Stimulated activated naive CD8-positive, alpha-beta T cell treated with anti-CD3 and anti-CD28 coated beads, Interleukin-15, amount 100 ng/mL, for 72 hours (primary cell): Measurements from ENCODE around the gene HSPB2.
A peak's percentile ranks its signal among the peaks of the same experiment; 100 is the strongest.

ENCODE experiments used
- ATAC-seq: fragments of 150-1000 bp; cut with Tn5 transposase; 2 replicates; pipeline ENCODE4 v1.10.0; 2021; ENCODE audit warnings: mild to moderate bottlenecking, moderate library complexity
- DNase-seq, 2 donors: peaks; one replicate each; pipeline ENCODE4 v3.0.0; 2021 to 2022
- H3K27ac Mint-ChIP-seq, 2 donors: one replicate each; pipeline ENCODE4 v1.8.0; 2022; ENCODE audit warnings: mild to moderate bottlenecking in 2 of 2, mixed read lengths in 2 of 2, moderate library complexity in 2 of 2
- H3K27me3 Mint-ChIP-seq: one replicate; pipeline ENCODE4 v1.8.0; 2022; ENCODE audit warnings: mixed read lengths
- H3K4me1 Mint-ChIP-seq: one replicate; pipeline ENCODE4 v1.8.0; 2022; ENCODE audit warnings: mild to moderate bottlenecking, mixed read lengths
- H3K4me3 Mint-ChIP-seq, 2 donors: one replicate each; pipeline ENCODE4 v1.8.0; 2022; ENCODE audit warnings: mild to moderate bottlenecking in 2 of 2, mixed read lengths in 2 of 2, moderate library complexity in 1 of 2
- H3K9me3 Mint-ChIP-seq, 2 donors: one replicate each; pipeline ENCODE4 v1.8.0; 2022; ENCODE audit warnings: mixed read lengths in 2 of 2

The HSPB2 gene

GRCh38 chr11:111944139-111944538, 31.6 kb downstream of the HSPB2 start:
- peaks cover 23% of the 10 kb centered on the region for H3K4me1 Mint-ChIP-seq
- H3K9me3 Mint-ChIP-seq, result no peaks in the 10 kb centered on the region
- ATAC-seq, result no peak
- no peak for DNase-seq
- H3K4me3 Mint-ChIP-seq, result peak overlapping the region in 1 of 2 donors; percentile 18
- no peaks in the 10 kb centered on the region for H3K27me3 Mint-ChIP-seq
- peak overlapping the region; percentile 21 to 92 for H3K27ac Mint-ChIP-seq

DNA sequence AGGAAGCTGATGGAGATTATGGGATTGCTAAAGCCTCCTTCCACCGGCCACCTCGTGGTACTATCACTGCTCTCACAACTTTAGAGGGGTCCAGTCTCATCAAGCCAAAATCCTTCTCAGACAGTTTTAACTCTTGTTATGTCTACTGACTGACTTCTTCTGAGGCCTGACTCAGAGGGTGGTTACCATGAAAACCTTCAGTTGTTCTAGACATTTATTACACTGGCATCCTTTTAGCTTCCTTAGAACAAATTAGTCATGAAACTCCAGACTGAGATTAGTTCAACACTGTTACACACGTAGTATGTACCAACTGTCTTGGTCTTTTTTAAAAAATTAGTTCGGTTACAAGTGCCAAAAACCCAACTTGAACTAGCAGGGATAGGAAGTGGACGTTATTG, 32.1 kb downstream of the HSPB2 start:
- H3K4me1 Mint-ChIP-seq, result peaks cover 24% of the 10 kb centered on the region
- H3K27ac Mint-ChIP-seq, result peak overlapping the region; percentile 49 to 92
- H3K9me3 Mint-ChIP-seq, result no peaks in the 10 kb centered on the region
- DNase-seq (no peak), ATAC-seq (peak; percentile 85)
- no peak overlapping the region for H3K4me3 Mint-ChIP-seq
- H3K27me3 Mint-ChIP-seq, result no peaks in the 10 kb centered on the region

GRCh38 chr11:111945198-111945597, 32.7 kb downstream of the HSPB2 start:
- Mint-ChIP-seq H3K9me3 (no peaks in the 10 kb centered on the region), H3K4me3 (no peak overlapping the region), H3K27me3 (no peaks in the 10 kb centered on the region), H3K27ac (peak overlapping the region; percentile 49 to 92), H3K4me1 (peaks cover 28% of the 10 kb centered on the region)
- no peak for DNase-seq
- no peak for ATAC-seq

DNA sequence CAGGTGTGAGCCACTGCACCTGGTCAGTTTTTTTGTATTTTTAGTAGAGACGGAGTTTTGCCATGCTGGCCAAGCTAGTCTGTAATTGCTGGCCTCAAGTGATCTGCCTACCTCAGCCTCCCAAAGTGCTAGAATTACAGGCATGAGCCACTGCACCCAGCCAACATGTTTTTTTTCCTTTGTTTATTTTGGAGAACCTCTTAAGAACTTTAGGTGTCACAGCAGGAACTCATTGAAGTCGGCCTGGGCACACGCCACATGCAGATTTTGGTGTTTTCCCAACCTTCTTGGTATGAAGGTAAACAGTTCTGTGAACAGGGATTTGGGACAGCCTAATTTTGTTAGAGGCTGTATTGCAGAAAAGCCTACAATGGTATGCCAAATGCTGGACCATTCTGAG, 34.0 kb downstream of the HSPB2 start:
- Mint-ChIP-seq H3K4me1 (peaks cover 28% of the 10 kb centered on the region), H3K4me3 (no peak overlapping the region), H3K27me3 (no peaks in the 10 kb centered on the region), H3K9me3 (no peaks in the 10 kb centered on the region), H3K27ac (no peak overlapping the region)
- DNase-seq, result no peak
- no peak for ATAC-seq

DNA sequence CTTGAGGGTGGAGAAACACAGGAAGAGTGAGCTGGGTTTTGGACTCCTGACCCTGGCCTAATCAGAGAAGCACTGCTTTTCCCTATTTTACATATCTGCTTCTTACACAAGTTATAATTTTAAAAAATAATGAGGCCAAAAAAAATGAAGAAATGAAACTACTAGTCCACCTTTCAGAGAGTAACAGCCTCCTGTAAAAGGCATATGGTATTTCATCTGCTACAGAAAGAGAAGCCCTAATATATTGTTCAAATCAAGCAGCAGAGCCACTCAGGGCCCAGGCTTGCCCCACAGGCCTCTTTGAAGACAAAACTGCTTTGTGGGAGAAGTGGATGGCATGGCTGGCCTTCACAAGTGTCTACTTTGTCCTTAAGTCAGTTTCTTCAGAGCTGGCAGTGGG, 34.6 kb downstream of the HSPB2 start:
- Mint-ChIP-seq H3K27ac (no peak overlapping the region), H3K4me3 (no peak overlapping the region), H3K4me1 (peaks cover 28% of the 10 kb centered on the region)

DNA sequence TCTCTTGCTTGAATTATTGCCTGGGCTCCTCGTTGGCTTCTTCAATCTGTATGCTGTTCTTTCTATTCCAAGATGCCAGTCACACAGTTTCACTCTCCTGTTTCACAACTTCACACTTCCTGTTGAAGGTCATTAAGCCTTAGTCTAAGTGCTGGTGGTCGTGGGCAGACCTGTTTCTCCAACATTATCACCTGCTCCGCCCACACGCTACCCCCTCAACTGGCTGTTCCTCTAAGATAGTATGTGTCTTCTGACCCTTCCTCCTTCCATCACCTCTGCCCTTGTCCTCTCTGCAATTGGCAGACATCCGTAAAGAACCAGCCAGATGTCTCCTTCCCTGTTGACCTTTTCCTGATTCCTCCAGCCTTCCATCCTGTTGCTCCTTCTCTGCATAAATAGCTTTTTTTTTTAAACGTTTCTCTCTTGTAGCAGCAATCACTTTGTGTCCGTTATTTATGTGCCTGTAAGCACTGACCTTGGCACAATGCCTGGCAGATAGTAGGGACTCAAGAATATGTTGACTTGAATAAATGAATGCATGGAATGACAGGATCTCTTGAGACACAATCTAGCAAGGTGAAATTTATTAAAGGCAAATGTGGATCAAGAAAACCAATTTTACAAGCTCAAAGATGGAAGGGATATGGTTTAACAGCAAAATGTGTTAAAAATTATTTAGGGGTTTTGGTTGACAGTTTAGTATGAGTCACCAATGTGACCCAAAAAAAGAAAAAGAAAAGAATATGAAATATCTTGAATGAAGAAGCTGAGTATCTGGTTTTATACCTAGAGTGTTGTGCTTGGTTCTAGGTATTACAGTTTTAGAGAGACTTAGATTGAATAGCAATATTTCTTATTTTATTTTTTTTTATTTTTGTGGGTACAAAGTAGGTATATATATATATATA, 37.2 kb downstream of the HSPB2 start:
- H3K27ac Mint-ChIP-seq, result no peak overlapping the region
- H3K9me3 Mint-ChIP-seq, result no peaks in the 10 kb centered on the region

More for the DNA sequence above, 34.6 kb downstream of the HSPB2 start:
- DNase-seq, result no peak
- no peaks in the 10 kb centered on the region for H3K27me3 Mint-ChIP-seq
- no peaks in the 10 kb centered on the region for H3K9me3 Mint-ChIP-seq
- ATAC-seq, result no peak

DNA sequence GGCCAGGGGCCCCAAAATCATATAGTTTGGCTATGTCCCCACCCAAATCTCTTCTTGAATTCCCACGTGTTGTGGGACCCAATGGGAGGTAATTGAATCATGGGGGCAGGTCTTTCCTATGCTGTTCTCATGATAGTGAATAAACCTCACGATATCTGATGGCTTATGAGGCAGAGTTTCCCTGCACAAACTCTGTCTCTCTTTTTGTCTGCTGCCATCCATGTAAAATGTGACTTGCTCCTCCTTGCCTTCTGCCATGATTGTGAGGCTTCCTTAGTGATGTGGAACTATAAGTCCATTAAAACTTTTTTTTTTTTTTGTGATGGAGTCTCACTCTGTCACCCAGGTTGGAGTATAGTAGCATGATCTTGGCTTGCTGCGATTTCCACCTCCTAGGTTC, 39.0 kb downstream of the HSPB2 start:
- no peak for DNase-seq
- H3K27ac Mint-ChIP-seq, result no peak overlapping the region
- H3K27me3 Mint-ChIP-seq, result no peaks in the 10 kb centered on the region
- H3K4me1 Mint-ChIP-seq, result peaks cover 10% of the 10 kb centered on the region
- no peaks in the 10 kb centered on the region for H3K9me3 Mint-ChIP-seq
- no peak overlapping the region for H3K4me3 Mint-ChIP-seq
- ATAC-seq, result no peak

More for the DNA sequence above, 37.2 kb downstream of the HSPB2 start:
- Mint-ChIP-seq H3K4me1 (peaks cover 14% of the 10 kb centered on the region), H3K27me3 (no peaks in the 10 kb centered on the region), H3K4me3 (peak overlapping the region in 1 of 2 donors; percentile 5)
- peak; percentile 45 for ATAC-seq
- no peak for DNase-seq

- DNase-seq, result no peak
- Mint-ChIP-seq H3K4me1 (peaks cover 9% of the 10 kb centered on the region), H3K9me3 (no peaks in the 10 kb centered on the region), H3K27me3 (no peaks in the 10 kb centered on the region), H3K27ac (no peak overlapping the region), H3K4me3 (no peak overlapping the region)
- ATAC-seq, result no peak
These were observed 41.6 kb downstream of the HSPB2 start for GRCh38 chr11:111954154-111954553.

DNA sequence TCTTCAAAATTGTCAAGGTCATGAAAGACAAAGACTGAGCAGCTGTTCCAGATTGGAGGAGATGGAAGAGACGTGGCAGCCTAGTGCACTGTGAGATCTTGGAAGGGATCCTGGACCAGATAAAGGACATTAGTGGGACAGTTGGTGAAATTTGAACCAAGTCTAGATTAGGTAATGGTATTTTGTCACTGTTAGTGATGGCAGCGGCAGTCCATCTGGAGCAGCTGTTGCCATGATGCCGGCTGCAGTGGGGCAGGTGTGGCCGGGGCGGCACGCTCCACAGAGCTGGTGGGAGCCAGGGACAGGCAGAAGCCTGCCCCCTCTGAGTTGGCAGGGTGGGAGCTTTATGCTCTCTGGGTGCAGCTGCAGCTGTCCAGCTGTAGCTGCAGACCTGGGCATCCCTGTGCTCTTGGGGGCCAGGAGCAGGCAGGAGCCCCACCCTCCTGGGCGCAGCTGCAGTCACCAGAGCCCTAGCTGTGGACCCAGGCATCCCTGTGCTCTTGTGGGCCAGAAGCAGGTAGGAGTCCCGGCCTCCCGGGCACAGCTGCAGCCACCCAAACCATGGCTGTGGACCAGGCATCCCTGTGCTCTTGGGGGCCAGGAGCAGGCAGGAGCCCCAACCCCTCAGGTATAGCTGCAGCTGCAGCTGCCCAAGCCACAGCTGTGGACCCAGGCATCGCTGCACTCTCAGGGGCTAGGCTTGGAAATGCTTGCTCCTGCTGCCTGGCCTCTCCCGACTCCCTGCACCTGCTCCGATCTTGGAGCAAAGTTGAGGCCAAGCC, 45.3 kb downstream of the HSPB2 start:
- no peaks in the 10 kb centered on the region for H3K4me1 Mint-ChIP-seq
- no peak overlapping the region for H3K4me3 Mint-ChIP-seq
- no peak overlapping the region for H3K27ac Mint-ChIP-seq
- DNase-seq (no peak), ATAC-seq (peak; percentile 23)
- no peaks in the 10 kb centered on the region for H3K27me3 Mint-ChIP-seq
- no peaks in the 10 kb centered on the region for H3K9me3 Mint-ChIP-seq

- Mint-ChIP-seq H3K4me3 (no peak overlapping the region), H3K27ac (peak overlapping the region in 1 of 2 donors; percentile 76), H3K27me3 (no peaks in the 10 kb centered on the region), H3K9me3 (no peaks in the 10 kb centered on the region), H3K4me1 (no peaks in the 10 kb centered on the region)
- no peak for ATAC-seq
- no peak for DNase-seq
These were observed 48.4 kb downstream of the HSPB2 start for GRCh38 chr11:111960916-111961315.

GRCh38 chr11:111961389-111962300, 49.1 kb downstream of the HSPB2 start:
- Mint-ChIP-seq H3K9me3 (no peaks in the 10 kb centered on the region), H3K27me3 (no peaks in the 10 kb centered on the region), H3K4me1 (no peaks in the 10 kb centered on the region), H3K4me3 (no peak overlapping the region), H3K27ac (no peak overlapping the region)
- DNase-seq, result no peak
- no peak for ATAC-seq
